Ascending aorta (tissue), 2 donors: ENCODE results near the gene FBXO40. TPM values are rescaled to one million over a fixed set of nuclear protein-coding genes. Genes with fewer than 3 reads are reported as not detected.

Source experiments
- DNase-seq, 2 donors: peaks; one replicate each; pipeline ENCODE4 v3.0.0-alpha.2; 2019; ENCODE audit warnings: low spot score in 2 of 2
- H3K27ac ChIP-seq, 2 donors: fragments of 200-600 bp; sonication (generic); one replicate each; pipeline ENCODE4 v1.5.1; 2016 to 2017; ENCODE audit warnings: mild to moderate bottlenecking in 1 of 2
- H3K27me3 ChIP-seq: fragments of 200-600 bp; sonication (generic); one replicate; pipeline ENCODE4 v1.5.1; 2017
- H3K36me3 ChIP-seq, 2 donors: fragments of 200-600 bp; sonication (generic); one replicate each; pipeline ENCODE4 v1.5.1; 2016
- H3K4me1 ChIP-seq, 2 donors: fragments of 200-600 bp; sonication (generic); one replicate each; pipeline ENCODE4 v1.5.1; 2016 to 2017; ENCODE audit warnings: mild to moderate bottlenecking in 1 of 2
- H3K4me3 ChIP-seq, 2 donors: fragments of 200-600 bp; sonication (generic); one replicate each; pipeline ENCODE4 v1.5.1; 2016 to 2017; ENCODE audit warnings: mild to moderate bottlenecking in 1 of 2
- H3K9me3 ChIP-seq, 2 donors: fragments of 200-600 bp; sonication (generic); one replicate each; pipeline ENCODE4 v1.5.1; 2016
- intact Hi-C: fragments of 100-400 bp; cut with DNase I; formaldehyde crosslinking; loops from one replicate; pipeline ENCODE4 v1.15.1; 2023
- total RNA-seq: library from RNA; depleted of rRNA; stranded (reverse); fragments of >200 nt; gene quantifications from one replicate; pipeline ENCODE4 v1.1.0, GENCODE V29; 2016
- TF ChIP-seq, protein P1 (sequence below), 3 experiments: fragments of 200-600 bp in 2 of 3; fragments of 450-650 bp in 1 of 3; sonication (generic) in 2 of 3; IDR thresholded peaks; one replicate each; pipeline ENCODE4 v1.5.1; 2016 to 2019; ENCODE audit warnings: antibody characterized with exemption in 3 of 3, mild to moderate bottlenecking in 1 of 3, moderate library complexity in 1 of 3

FBXO40 gene
- total RNA-seq, 1 donor from 2014 or later, result not detected

DNA sequence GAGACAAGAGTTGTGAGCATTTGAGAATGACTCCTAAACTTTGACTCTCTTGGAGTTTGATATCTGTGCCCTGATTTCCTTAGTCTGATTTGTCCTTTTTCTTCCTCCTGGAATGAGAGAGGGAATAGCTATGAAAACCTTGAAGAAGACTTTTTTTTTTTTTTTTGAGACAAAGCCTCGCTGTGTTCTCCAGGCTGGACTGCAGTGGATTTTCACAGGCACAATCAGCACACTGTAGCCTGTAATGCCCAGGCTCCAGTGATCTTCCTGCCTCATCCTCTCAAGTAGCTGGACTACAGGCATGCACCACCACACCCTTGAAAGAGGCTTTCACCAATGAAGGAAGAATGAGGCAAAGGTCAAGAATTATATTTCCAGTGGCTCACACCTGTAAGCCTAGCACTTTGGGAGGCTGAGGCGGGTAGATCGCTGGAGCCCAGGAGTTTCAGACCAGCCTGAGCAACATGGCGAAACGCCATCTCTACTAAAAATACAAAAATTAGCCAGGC is 35.7 kb upstream of the FBXO40 start:
- no peaks in the 10 kb centered on the region for H3K4me1 ChIP-seq
- no peak for DNase-seq
- no peaks in the 10 kb centered on the region for H3K36me3 ChIP-seq
- no peaks in the 10 kb centered on the region for H3K9me3 ChIP-seq
- no peaks in the 10 kb centered on the region for H3K27me3 ChIP-seq
- H3K4me3 ChIP-seq, result no peak overlapping the region
- intact Hi-C loops, result no loop called here
- TF ChIP-seq, protein P1, sequence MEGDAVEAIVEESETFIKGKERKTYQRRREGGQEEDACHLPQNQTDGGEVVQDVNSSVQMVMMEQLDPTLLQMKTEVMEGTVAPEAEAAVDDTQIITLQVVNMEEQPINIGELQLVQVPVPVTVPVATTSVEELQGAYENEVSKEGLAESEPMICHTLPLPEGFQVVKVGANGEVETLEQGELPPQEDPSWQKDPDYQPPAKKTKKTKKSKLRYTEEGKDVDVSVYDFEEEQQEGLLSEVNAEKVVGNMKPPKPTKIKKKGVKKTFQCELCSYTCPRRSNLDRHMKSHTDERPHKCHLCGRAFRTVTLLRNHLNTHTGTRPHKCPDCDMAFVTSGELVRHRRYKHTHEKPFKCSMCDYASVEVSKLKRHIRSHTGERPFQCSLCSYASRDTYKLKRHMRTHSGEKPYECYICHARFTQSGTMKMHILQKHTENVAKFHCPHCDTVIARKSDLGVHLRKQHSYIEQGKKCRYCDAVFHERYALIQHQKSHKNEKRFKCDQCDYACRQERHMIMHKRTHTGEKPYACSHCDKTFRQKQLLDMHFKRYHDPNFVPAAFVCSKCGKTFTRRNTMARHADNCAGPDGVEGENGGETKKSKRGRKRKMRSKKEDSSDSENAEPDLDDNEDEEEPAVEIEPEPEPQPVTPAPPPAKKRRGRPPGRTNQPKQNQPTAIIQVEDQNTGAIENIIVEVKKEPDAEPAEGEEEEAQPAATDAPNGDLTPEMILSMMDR (IDR thresholded peaks at IDR 0.05), result no peak
- no peak overlapping the region for H3K27ac ChIP-seq

DNA sequence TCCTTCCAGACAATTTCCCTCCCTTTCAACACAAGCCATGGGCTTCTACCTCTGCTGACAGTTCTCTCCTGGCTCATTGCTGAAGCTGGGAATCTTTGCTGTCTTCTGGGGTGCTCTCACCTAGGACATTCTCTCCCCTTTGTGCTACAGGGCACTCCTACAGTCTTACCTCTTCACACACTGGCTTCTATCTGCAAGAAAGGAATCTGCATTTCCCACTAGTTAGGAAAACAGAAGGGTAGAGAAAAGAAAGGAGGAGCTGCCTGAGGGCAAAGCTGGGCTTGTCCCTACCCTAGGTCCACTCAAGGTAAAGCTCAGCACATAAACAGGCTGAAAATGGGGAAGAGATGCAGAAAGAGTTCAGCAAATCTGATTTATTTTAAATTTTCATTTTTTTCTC is 31.0 kb upstream of the FBXO40 start:
- H3K27ac ChIP-seq, result no peak overlapping the region
- H3K36me3 ChIP-seq, result no peaks in the 10 kb centered on the region
- no peak for DNase-seq
- no peaks in the 10 kb centered on the region for H3K4me1 ChIP-seq
- H3K27me3 ChIP-seq, result no peaks in the 10 kb centered on the region
- TF ChIP-seq, protein P1 (IDR thresholded peaks at IDR 0.05), result no peak
- intact Hi-C loops, result no loop called here
- H3K4me3 ChIP-seq, result no peak overlapping the region
- no peaks in the 10 kb centered on the region for H3K9me3 ChIP-seq

- no peaks in the 10 kb centered on the region for H3K4me1 ChIP-seq
- no peaks in the 10 kb centered on the region for H3K9me3 ChIP-seq
- H3K27me3 ChIP-seq, result no peaks in the 10 kb centered on the region
- no peaks in the 10 kb centered on the region for H3K36me3 ChIP-seq
- no peak overlapping the region for H3K4me3 ChIP-seq
- no peak overlapping the region for H3K27ac ChIP-seq
- TF ChIP-seq, protein P1 (IDR thresholded peaks at IDR 0.05), result no peak
- no peak for DNase-seq
- intact Hi-C loops, result no loop called here
Measured at GRCh38 chr3:121566773-121567172, 26.4 kb upstream of the FBXO40 start.

GRCh38 chr3:121567649-121568048 is 25.5 kb upstream of the FBXO40 start, which contains the start of gene ARGFX:
Gene ARGFX, plus strand, starts transcription at chr3:121567949. Its CDS starts 2,765 bp downstream, at chr3:121570714.
- intact Hi-C loops, result no loop called here
- H3K27me3 ChIP-seq, result no peaks in the 10 kb centered on the region
- TF ChIP-seq, protein P1 (IDR thresholded peaks at IDR 0.05), result no peak
- H3K27ac ChIP-seq, result no peak within 1 kb of the TSS
- no peaks in the 10 kb centered on the region for H3K36me3 ChIP-seq
- DNase-seq, result no peak
- no peak within 1 kb of the TSS for H3K4me3 ChIP-seq
- H3K9me3 ChIP-seq, result no peaks in the 10 kb centered on the region
- H3K4me1 ChIP-seq, result no peaks in the 10 kb centered on the region

DNA sequence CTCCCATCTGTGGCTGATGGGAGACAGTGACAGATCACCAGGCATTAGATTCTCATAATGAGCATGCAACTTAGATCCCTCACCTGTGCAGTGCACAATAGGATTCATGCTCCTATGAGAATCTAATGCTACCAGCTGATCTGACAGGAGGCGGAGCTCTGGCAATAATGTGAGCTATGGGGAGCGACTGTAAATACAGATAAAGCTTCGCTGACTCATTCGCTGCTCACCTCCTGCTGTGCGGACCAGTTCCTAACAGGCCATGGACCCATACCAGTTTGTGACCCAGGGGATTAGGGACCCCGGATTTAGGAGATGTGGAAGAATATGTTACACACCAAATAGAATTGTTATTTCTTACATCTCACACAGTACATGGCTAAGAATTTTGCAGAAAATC is 18.7 kb upstream of the FBXO40 start:
- Histone ChIP-seq H3K4me3 (no peak overlapping the region), H3K36me3 (no peaks in the 10 kb centered on the region), H3K27me3 (no peaks in the 10 kb centered on the region), H3K4me1 (no peaks in the 10 kb centered on the region), H3K9me3 (no peaks in the 10 kb centered on the region), H3K27ac (no peak overlapping the region)
- TF ChIP-seq, protein P1 (IDR thresholded peaks at IDR 0.05), result no peak
- no peak for DNase-seq
- intact Hi-C loops, result no loop called here

- Histone ChIP-seq H3K27ac (no peak overlapping the region), H3K4me1 (no peaks in the 10 kb centered on the region), H3K4me3 (no peak overlapping the region), H3K9me3 (no peaks in the 10 kb centered on the region), H3K27me3 (no peaks in the 10 kb centered on the region), H3K36me3 (no peaks in the 10 kb centered on the region)
- no peak for DNase-seq
- intact Hi-C loops, result no loop called here
- TF ChIP-seq, protein P1 (IDR thresholded peaks at IDR 0.05), result no peak
Measured at GRCh38 chr3:121581691-121582090, 11.5 kb upstream of the FBXO40 start.
